ENCODE measurements around the gene ELP2. TPM values are rescaled to one million over a fixed set of nuclear protein-coding genes. Genes with fewer than 3 reads are reported as not detected.
"Not testable (repeated sequence)": the region's sequence is repeated elsewhere in the genome, so short reads cannot be mapped to it uniquely, and the experiment has no call there.

The ELP2 gene
- total RNA-seq, 1 donor from 2014 or later: 55.9 TPM

DNA sequence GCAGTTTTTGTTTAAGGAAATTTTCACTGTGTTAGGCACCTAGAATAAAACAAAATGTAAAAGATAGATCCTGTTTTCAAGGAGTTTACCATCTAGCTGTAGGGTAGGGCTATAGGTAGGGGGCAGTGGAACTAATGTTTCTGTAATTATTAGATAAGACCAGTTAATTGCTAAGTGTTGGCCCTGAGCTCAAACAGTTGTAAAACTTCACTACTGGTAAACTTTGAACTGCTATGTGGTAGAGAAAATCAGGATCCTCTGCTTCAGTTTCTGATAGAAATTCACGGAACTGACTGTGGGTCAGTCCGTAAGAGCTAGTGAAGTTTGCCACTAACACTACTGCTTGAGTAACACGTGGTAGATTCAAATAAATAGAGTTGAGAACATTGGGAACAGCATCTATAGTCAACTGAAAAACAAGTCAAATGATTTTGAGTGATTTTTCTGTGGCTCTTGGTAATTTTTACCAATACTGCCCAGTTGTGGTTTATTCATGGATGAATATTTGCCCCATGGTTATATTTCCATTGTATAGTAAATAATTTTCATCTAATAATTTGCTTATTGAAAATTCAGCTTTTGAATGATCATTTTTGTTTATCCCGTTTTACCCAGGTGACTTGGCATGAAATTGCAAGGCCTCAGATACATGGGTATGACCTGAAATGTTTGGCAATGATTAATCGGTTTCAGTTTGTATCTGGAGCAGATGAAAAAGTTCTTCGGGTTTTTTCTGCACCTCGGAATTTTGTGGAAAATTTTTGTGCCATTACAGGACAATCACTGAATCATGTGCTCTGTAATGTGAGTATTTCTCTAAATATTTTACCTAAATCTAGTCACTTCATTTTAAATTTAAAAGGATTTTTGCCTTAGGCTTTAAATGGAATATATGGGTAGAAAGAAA is 26.4 kb downstream of the ELP2 start:
- no peak for DNase-seq (ENCODE audit: extremely low read depth, low read depth, low spot score)

DNA sequence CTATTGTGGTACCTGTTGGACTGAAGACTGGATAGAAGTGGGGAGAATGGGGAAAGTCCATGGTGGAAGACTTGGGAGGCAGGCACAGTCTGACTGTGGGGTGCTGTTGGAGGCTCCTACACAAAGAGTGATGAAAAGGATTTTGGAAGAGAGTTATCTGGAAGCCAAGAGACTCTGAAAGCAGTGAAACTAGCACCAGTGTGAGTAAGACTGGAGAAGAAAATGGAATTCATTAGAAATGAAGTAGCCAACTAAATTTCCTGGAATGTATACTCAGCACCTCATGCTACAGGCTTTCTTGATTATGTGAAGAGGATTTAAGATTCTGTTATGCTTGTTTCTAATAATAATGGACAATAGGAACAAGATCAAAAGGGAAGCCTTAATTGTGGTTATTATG is 27.7 kb downstream of the ELP2 start:
- DNase-seq (ENCODE audit: extremely low read depth, low read depth, low spot score): no peak

DNA sequence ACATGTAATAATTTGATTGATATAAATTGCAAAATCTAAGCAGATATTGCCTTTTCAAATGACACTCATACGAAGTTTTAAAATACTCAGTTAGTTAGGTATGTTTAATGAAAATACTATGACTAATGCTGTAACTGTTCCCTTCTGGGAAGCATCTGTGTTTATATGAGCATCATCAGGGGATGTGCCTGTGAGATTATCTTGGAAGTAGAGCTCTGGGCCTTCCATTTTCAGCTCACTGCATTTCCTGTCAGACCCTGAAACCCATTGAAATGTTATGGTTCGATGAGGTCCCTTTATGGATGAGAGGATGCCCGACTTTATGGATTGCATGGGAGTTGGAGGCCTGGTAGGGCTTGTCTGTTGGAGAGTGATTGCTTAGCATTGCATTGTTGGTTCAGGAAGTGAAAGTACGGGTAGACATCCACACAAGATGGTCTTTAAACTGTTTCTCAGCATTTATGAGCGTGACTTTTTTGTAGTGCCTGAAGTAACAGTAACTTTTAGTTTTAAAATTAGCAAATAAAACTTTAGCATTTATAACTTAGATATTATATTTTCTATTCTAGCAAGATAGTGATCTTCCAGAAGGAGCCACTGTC is 28.7 kb downstream of the ELP2 start:
- DNase-seq (ENCODE audit: extremely low read depth, low read depth, low spot score): no peak

DNA sequence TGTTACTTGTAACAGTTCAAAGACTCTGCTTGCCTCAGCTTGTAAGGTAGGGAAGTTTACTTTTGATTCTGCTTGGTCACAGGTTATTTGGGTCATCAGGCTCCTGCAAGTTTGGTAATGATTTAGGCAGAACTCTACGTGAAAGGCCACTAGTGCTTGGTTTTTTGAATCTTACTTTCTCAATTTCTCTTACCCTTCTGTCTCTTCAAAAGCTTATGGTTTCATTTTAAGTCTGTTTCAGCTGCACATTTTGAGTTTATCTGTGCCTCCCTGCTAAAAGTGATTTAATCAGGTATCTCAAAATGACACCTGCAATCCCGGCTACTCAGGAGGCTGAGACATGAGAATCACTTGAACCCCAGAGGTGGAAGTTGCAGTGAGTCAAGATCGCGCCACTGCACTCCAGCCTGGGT is 31.3 kb downstream of the ELP2 start:
- no peak for DNase-seq (ENCODE audit: extremely low read depth, low read depth, low spot score)

DNA sequence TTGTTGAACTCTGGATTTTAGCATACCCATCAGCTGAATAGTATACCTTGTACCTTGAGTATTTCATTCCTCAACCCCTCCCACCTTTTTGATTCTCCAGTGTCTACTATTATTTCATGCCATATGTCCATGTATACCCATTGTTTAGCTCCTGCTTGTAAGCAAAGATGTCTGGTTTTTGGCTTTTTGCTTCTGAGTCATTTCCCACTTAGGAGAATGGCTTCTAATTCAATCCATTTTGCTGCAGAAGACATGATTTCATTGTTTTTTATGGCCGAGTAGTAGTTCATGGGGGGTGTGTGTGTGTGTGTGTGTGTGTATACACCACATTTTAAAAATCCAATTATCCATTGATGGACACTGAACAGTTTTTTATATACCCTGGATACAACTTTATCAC is 33.3 kb downstream of the ELP2 start:
- DNase-seq (ENCODE audit: extremely low read depth, low read depth, low spot score): no peak

DNA sequence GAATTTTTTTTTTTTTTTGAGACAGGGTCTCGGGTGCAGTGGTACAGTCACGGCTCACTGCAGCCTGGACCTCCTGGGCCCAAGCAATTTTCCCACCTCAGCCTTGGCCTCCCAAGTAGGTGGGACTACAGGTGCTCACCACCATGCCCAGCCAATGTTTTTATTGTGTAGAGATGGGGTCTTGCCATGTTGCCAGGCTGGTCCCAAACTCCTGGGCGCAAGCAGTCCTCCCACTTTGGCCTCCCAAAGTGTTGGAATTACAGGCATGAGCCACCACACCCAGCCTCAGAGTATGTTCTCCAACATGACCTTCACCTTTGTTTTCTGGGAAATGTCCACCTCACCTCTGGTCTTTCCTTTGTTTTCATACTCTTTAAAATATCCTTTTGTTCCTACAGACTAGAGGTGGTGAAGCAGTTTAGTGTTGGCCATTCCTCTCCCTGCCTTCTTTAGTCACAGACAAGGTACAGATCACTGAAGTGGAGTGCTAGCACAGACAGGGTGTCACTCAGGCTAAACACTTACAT is 38.1 kb downstream of the ELP2 start:
- DNase-seq (ENCODE audit: extremely low read depth, low read depth, low spot score): no peak

DNA sequence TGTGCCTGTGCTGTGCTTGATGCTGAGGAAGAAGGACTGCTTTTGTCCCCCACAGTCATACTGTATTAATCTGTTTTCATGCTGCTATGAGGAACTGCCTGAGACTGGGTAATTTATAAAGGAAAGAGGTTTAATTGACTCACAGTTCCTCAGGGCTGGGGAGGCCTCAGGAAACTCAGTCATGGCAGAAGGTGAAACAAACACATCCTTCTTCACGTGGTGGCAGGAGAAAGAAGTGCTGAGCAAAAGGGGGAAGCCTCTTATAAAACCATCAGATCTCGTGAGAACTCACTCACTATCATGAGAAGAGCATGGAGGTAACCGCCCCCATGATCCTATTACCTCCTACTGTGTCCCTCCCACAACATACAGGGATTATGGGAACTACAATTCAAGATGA is 38.6 kb downstream of the ELP2 start:
- not testable (repeated sequence) for DNase-seq (ENCODE audit: extremely low read depth, low read depth, low spot score)

DNA sequence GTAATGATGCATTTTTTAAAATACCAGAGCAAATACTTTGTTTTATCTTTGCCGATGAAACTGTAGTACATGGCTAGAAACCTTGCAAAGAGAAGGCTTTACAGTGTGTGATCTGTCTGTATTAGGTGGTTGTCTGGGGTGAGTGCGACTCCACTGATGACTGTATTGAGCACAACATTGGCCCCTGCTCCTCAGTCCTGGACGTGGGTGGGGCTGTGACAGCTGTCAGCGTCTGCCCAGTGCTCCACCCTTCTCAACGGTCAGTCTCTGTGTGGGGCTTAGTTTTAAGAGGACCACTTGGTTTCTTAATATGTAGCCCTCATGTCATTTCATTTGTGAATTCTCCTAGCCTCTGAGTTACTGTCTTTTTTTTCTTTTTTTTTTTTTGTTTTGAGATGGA is 40.2 kb downstream of the ELP2 start:
- no peak for DNase-seq (ENCODE audit: extremely low read depth, low read depth, low spot score)

DNA sequence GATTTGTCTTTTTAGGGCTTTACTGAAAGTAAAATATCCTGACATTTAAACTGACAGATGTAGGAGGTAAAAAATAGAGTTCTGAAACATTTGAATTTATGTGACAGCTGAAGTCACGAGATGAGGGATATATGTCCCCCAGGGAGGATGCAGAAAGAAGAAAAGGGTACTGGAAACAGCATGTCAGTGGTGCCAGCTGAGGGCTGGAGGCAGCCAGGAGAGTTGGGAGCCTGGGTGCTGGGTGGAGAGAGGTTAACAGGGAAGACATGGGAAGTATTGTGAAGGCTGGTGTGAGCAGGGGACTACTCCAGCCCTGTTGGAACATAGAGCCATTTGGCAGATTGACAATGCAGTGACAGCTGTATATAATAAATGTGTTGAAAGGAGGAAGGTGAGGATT is 45.8 kb downstream of the ELP2 start:
- no peak for DNase-seq (ENCODE audit: extremely low read depth, low read depth, low spot score)

DNA sequence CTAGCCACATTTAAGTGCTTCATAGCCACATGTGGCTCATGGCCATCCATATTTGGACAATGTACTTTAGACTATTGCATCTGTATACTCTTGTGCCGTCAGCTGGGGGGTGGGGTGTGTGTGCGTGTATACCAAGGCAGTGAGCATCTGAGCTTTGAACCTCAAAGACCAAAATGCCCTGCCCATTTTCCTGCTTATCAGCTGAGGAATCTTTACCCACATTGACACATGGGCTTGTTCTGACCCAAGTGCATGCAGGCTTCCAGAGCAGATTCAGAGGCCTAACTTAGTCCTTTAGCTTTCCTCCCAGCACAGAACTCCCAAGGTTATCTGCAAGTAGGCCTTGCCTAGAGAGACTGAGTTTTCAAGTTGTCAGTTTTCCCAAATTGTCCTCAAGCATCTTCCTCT is 46.5 kb downstream of the ELP2 start:
- DNase-seq (ENCODE audit: extremely low read depth, low read depth, low spot score): no peak

DNA sequence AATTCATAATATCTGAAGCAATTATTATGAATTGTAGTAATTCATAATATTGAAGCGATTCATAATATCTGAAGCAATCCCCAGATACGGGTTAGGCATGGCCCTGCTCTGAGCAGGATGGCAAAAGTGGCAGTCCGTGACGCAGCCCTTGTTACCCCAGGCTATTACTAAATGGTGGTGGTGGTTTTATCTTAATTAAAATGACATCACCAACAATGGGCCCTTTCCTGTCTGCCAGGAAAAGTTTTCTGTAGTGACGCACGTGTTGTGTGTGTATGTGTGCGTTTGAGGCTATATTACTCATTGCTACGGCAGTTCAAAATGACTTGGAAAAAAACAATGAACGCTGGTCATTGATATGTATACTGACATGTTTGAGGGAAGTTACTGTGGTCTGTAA is 47.0 kb downstream of the ELP2 start:
- DNase-seq (ENCODE audit: extremely low read depth, low read depth, low spot score): peak; percentile 92

DNA sequence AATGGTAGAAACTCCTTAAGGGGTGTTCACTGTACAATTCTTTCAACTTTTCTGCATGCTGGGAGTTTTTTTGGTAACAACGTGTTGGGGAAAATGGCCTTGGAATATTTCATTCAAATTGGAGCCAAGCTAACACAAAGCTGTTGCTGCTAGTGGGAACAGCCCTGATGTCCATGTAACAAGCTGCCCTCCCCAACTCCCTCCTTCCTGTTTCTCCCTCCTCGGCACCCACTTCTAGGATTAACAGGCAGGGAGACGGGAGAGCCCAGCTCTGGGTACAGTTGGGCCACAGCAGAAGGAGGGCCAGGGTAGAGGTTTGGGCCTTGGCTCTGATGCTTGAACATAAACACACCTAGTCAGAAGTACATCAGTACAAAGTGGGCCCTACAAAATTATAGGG is 48.2 kb downstream of the ELP2 start:
- no peak for DNase-seq (ENCODE audit: extremely low read depth, low read depth, low spot score)

DNA sequence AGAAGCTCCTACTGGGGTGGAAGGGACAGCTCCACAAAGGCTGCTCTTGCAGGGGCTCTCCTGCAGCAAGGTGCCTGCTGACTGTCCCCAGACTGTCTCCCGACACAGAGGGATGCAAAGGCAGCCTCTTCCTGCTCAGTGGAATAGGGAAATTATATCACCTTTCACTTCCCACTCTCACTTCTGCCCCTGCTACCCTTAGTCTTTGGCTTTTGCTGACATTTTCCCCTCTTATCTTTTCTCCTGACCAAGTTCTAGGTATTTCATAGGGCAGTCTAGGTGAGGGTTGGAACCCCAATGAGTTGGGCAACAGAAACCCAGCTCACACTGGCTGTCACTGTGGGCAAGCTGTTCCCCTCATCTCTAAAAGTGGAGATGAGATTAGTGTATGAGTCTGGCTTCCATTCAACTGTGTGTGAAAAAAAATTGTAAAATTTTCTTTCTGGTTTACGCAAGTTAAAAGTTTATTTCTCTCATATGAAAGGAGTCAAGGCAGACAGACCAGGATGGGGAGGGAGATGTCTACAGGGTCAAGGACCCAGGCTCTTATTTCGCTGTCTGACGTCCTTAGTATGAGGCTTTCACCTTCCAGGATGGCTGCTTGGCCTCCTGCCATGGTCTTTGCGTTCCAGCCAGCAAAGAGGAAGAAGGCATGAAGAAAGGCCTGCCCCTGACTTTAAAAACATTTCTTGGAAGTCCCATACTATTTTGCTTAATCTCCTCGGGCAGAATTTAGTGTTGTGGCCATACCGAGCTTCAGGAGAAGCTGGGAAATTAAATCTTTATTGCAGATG is 50.1 kb downstream of the ELP2 start:
- DNase-seq (ENCODE audit: extremely low read depth, low read depth, low spot score): no peak

DNA sequence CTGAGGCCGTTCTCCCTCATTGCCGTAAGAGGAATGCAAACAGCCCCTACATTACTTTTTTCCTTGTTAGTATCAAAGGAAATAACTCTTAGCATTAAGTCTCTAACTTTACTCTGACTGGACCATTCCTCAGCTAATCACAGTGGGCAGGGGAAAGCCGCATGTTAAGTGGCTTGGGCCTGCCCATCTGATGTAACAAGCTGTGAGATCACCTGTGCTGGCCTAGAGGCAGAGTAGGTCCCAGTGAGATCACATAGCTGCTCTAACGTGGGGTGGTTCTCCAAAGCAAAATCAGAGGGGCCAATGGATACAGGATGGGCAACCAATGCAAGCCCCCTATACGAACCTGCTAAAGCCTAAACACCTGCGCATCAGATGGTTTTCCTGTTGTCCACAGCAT is 51.7 kb downstream of the ELP2 start:
- no peak for DNase-seq (ENCODE audit: extremely low read depth, low read depth, low spot score)

DNA sequence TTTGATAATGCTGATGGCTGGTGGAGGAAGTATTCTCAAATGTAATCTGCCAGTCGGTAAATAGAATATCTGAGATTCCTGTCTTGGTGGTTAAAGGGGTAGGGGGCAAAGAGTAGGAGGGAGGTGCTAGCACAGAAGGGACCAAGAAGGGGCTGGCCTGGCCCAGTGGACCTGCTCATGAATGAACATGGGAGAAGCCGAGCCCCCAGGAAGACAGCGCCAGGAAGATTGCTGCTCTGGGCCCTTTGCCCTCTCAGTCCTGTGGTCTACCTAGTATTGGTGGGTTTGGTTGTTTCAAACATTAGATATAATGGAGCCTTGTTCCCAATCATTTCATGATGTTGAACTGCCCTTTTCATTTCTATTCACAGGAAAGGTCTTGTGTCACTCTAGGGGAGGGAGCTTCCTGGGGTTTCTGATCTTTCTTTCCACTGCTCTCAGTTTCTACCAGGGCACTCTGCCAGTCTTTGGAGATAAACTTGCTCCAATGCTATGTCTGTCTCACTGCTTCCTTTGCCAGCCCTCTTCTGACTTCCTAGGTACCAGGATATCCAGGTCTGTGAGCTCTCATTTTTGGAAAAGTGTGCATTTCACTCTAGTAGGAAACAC is 52.3 kb downstream of the ELP2 start:
- DNase-seq (ENCODE audit: extremely low read depth, low read depth, low spot score): no peak

DNA sequence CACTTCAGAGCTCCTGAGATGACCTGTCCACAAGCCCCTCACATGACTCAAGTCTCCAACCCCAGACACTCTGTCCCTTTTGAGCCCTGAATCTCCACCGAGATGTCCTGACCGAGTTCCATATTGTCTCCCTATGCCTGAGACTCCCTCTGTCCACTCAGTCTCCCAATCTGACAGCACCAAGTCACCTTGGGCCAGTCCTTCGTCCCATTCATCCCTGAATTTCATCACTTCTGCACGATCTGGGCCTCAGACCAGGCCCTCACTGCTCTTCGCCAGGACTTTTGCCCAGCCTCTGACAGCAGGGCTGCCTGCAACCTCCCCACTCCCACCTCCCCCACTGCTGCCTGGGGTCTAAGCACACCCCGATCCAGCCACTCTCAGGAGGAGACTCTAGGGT is 53.3 kb downstream of the ELP2 start:
- DNase-seq (ENCODE audit: extremely low read depth, low read depth, low spot score): no peak

DNA sequence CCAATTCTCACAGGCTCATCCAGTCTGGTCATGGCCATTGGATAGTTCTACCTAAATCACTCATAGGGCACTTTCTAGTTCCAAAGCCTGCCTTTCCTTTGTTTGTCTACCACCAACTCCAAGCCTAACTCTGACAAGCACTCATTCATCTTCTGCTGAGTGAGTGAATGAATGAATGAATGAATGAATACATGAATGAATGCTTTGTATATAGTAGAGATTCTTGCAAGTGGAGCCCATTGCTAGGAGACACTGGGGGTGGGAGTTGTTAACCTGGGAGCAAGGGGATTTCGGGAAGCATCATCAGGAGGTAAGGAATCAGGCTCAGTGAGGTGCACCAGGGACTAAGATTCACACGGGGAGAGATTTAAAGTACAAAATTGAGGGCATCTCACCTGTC is 54.3 kb downstream of the ELP2 start:
- DNase-seq (ENCODE audit: extremely low read depth, low read depth, low spot score): no peak

DNA sequence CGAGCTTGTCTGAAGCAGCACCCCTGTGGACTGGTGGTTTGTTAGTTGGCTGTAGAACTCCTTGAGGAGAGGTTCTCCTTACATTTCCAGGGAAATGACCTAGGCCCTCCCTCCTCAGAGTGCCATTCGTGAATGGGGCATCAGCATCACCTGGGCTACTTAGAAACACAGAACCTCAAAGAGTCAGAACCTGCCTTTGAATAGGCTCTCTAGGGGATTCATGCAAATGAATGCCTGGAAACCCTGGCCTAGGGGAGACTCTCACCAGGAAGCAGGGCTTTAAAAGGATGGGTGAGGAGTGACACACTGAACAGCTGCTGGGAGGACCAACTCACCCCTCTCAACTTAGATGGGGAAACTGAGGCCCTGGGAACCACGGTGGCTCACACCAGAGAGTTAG is 55.5 kb downstream of the ELP2 start:
- no peak for DNase-seq (ENCODE audit: extremely low read depth, low read depth, low spot score)

DNA sequence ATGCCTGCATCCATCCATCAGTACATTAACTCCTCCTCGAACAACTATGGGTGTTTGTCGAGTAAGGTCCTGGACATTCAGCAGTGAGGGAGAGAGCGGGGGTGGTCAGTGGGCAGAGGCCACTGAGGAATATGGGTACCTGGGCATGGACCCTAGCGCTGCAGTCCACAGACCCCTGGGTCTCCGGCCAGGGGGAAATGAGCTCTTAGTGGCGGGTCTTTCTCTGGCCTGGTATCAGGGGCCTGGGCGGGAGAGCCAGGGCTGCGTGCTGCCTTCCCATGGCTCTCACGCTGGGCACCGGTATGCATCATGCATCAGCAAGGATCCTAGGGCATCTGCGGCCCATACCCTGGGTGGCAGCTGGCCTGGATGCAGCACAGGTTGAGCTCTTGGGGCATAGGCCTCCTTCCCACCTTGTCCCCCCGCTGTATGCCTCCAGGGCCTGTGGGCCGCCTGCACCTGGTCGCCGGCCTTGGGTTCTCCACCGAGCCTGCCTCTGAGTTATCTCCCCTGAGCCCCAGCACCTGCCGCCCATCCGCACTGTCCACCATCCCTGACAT is 56.3 kb downstream of the ELP2 start:
- no peak for DNase-seq (ENCODE audit: extremely low read depth, low read depth, low spot score)

DNA sequence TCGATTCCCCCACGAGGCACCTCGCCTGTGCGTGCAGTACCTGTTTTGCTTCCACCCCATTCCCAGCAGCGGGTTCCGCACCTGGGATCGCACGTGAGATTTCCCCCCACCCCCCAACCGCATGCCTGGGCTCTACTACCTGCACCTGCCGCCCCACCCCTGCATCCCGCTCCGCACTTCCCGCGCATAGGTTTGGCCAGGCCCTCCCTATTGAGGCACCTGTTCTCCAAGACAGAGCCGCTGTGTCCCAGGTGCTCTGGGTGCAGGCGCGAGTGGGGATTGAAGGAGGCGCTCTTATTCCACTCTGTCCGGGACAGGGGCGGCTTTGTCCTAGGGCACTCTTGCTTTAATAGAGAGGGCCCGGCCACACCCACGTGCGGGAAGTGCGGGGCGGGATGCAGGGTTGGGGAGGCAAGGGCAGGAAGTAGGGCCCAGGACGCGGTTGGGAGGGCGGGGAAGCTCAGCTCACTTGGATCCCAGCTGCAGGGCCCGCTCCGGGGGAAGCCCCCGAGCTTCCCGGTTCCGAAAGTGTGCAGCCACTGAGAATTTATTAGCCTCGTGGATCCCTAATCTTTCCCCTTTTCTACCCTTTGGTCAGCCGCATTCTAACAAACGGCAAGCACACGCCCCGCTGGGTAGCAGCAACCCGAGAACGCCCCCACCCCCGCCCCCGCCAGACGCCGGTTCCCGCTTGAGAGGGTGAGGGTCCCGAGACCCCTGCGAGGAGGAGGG is 56.9 kb downstream of the ELP2 start:
- DNase-seq (ENCODE audit: extremely low read depth, low read depth, low spot score): no peak

Data from glomerular endothelial cell (primary cell).